DND-41 (cell line): ENCODE measurements around the gene SLC5A6.

Experiments used
- CTCF ChIP-seq: IDR thresholded peaks from 2 replicates; pipeline ENCODE4 v1.5.1; 2012; ENCODE audit warnings: borderline replicate concordance, low read length, moderate library complexity, mild to moderate bottlenecking; ENCODE audit not compliant: poor library complexity, severe bottlenecking; ENCODE audit errors: extremely low read depth
- EZH2 ChIP-seq: IDR thresholded peaks from 3 replicates; pipeline ENCODE4 v1.6.1; 2012; ENCODE audit warnings: borderline replicate concordance, low read depth, mild to moderate bottlenecking, moderate library complexity, low read length, inconsistent platforms; ENCODE audit not compliant: severe bottlenecking

GRCh38 chr2:27255187-27255586, 43.1 kb upstream of the SLC5A6 start:
- no peak for TF ChIP-seq CTCF
- no peak for TF ChIP-seq EZH2
